Skeletal muscle cell (primary cell): ENCODE measurements around the gene TIMM22.

Source experiments
- DNase-seq: peaks from one replicate; pipeline ENCODE4 v3.0.0-alpha.2; 2010; ENCODE audit warnings: low read depth
- H3K4me3 ChIP-seq: 2 replicates; pipeline ENCODE4 v1.5.1; 2011; ENCODE audit warnings: low read depth, mild to moderate bottlenecking, control low read depth, low read length, moderate library complexity

TIMM22 gene

DNA sequence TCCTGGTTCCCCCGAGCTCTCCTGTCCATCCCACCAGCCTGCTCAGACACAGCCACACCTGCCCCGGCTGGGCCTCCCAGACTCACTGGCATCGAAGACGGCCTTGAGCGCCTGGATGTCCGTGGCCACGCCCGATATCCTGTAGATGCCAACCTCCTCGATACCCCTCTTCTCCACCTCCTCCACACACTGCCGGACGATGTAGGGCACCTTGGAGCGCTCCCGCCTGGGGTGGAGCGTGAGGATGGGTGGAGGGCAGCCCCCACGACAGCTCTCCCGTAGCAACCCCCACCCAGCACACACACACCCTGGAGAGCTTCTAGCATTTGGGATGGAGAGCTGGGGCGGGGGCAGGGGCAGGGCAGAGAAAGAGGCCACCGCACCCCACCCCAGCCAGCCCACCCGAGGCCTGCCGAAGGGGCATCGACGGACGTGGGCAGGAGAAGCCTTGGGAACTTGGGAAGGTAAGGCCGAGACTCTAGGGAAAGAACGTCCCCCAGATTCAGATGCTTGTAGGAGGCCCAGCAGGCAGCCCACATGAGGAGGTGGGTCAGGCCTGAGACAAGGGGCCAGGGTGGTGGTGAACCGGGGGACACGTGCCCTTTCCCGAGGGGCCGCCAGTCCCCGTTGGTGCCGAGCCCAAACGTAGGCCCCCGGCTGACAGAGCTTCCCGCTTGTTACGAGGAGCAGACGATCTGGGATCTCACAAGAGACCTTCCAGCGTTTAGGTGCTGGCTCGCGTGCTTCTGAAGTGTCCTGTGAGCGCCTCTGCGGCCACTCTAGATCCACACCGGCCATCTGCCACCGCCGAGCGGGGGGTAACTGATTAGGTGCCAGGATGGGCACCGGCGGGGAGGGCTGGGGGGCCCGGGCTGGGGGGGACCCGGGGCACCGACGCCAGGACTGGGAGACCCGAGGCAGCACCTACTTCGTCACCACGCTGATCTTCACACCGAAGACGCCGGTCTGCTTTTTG is 15.1 kb downstream of the TIMM22 start:
- no peak for DNase-seq
- no peak overlapping the region for H3K4me3 ChIP-seq

DNA sequence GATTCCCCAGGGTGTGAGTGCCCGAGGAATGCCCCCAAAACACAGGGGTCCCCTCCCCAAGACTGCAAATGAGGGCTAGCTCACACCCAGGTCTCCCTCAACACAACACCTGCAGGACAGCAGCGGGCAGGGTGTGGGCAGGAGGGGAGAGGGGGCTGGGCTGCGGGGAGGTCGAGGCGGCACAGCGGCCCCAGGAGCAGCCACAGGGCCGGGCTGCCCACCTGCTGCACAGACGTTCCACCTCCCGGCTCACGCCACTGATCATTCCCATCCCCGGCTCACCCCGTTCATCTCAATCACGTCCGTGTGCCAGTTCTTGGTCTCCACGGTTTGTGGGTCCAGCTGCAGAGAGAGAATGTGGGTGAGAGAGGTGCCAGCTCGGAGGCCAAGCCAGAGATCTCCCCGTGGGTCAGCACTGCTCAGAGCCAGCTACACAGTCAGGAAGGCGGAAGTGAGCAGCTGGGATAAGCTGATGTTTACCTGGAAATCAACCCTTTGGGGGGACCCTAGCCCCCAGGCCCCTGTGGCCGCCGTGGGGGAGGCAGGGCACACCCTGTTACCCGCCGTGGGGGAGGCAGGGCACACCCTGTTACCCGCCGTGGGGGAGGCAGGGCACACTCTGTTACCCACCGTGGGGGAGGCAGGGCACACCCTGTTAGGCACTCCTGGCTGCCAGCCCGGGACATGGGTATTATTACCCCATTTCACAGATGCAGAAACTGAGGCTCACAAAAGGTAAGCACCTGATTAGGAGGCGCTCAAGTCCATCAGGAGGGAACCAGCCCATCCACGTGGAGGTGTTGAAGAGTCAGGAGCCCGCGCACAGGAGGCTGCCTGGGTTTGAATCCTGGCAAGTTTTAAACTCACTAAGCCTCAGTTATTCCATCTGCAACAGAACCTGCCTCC is 16.1 kb downstream of the TIMM22 start:
- H3K4me3 ChIP-seq: no peak overlapping the region
- no peak for DNase-seq

DNA sequence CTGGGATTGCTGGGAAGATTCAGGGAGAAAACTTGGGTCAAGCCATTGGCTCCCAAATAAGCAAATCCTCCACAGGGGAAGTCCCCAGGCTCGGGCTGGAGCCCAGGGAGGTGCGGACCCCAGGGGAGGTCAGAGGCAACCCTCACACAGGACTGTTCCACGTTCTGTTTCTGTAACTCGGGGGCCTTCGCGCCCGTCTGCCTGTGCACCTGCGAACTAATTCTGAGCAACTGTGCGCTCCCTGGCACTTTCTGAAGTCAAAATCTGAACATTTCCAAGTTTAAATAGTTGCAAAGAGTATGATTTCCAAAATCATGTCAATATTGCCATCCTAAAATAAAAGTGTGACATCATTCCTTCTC is 16.8 kb downstream of the TIMM22 start:
- no peak overlapping the region for H3K4me3 ChIP-seq
- no peak for DNase-seq

DNA sequence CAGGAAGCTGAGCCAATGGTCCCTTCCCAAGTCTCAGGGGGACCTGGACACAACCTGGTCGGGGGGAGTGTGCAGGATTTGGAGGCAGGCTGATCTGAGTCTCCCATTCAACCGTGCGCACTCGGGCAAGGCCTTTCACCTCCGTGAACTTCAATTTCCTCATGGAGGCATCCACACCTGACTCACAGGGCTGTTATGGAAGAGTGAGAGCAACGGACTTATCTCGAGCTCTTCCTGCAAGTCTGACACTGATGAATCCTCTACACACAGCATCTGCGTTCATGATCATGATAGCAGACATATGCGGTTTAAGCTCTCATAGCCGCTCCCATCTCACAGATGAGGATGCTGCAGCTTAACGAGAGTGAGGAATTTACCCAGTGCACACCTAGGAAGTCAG is 21.6 kb downstream of the TIMM22 start:
- no peak overlapping the region for H3K4me3 ChIP-seq
- no peak for DNase-seq

DNA sequence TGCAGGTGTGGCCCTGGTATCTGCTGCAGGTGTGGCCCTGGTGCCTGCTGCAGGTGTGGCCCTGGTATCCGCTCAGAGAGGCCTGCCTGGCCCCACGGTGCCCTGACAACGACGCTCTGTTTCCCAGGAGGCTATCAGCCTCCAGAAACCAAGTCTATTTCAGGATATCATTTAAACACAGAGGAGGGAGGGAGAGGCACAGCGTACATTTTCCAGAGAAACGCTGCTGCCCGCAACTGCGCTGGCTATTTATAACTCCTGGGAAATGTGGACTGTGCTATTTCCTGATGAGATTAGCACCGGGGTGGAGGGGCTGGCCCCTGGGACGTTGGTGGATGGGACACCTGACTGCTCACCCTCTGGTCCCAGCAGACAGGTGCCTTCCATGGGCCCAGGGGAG is 22.5 kb downstream of the TIMM22 start:
- no peak for DNase-seq
- H3K4me3 ChIP-seq: no peak overlapping the region

DNA sequence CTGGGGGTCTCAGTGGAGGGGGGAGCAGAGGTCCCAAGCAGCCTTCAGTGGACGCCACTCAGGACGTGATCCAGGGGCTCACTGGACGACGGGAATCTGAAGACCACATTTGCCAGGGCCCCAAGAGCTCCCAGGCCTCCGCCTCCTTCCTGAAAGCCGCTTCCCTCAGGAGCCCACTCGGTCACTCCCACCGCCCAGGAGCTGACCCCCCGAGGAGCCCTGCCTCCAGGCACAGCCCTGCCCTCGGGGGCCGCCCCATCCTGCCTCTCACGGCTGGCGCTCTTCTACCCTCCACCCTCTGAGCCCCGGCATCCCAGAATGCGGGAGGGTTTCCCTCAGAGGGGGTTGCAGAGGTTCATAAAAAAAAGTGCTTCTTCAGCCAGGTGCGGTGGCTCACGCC is 24.2 kb downstream of the TIMM22 start:
- DNase-seq: no peak
- no peak overlapping the region for H3K4me3 ChIP-seq

DNA sequence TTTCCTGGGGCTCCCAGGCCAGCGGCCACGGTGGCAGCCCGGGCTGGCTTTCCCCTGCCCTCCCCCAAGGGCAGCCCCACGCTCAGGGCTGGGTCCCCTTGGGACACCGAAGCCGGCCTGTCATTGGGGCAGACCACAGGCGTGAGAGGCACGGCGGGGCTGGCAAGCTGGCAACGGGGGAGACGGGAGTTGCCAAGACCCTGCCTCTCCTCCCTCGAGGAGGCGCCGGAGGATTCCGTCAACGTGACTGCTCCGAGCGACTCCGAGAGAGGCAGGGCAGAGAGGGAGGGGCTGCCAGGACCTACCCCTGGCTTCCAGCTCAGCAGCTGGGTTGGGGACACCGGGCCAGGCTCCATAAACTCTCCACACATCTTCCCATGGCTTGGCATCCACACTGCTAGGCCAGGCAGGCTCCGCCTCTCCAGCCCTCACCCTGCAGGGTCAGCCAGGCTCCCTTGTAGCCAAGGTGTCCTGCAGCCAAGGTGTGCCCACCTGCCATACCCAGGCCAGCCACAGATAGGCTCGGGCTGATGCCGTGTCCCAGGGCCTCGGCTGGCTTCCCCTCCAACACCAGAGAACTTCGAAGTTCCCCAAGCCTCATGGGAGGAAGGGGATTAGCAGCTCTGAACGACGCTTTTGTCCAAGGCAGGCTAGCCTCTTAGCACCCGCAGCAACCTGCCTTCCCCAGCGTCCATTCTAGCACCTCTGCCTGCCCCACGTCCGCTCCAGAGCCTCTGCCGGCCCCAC is 25.5 kb downstream of the TIMM22 start:
- H3K4me3 ChIP-seq: no peak overlapping the region
- DNase-seq: no peak

DNA sequence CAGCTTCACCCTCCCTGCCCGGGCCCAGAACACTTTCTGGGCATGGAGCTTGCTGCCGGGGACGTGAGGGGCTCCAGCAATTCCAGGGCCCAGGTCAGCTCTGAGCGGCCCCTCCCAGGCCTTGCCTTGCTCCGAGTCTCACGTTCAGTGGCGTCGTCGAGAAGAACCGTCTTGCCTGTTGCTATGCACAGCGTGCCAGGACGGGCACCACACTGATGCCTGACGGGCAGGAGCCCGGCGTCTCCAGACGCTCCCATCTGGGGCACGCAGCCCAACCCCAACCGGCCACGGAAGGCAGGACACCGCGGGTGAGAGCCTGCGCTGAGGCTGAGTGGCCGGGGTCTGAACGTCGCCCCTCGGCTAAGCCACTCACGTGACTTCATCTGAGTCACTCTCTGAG is 27.1 kb downstream of the TIMM22 start:
- DNase-seq: no peak
- H3K4me3 ChIP-seq: no peak overlapping the region

DNA sequence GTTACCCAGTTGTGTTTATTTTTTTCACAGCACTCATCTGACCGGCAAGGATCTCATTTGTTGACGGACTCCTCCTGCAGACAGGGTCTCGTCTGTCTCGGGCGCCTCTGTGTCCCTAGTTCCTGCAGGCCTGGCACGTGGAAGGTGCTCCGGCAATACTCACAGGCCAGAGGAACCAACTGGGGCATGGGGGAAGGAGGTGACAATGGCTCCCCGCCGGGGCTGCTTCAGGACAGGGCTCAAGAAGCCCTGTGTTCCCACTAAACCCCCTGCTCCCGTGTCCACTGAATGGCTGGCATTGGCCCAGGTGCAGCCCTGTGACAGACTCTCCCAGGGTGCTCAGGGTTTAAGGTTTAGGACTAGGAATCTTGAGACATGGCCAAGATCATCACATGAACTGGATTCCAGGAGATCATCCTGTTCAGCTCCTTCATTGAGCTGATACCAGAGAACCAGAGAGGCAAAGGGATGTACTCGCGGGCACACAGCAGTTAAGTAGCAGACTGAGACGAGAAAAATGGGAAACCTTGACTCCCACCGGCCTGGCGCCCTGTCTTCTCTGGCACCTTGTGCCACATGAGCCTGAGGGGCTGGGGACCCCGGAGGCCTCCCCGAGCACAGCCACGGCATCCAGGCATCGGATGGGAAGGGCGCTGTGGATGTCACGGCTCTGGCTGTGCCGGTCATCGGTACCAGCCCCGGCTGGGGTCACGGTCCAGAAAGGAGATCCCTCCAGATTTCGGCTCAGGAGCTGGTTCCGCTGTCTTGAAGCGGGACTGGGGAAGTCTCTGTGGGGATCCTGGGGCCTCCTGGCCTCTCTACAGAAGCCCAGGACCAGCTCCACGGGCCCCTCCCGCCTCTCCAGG is 29.0 kb downstream of the TIMM22 start:
- DNase-seq: no peak
- H3K4me3 ChIP-seq: no peak overlapping the region

DNA sequence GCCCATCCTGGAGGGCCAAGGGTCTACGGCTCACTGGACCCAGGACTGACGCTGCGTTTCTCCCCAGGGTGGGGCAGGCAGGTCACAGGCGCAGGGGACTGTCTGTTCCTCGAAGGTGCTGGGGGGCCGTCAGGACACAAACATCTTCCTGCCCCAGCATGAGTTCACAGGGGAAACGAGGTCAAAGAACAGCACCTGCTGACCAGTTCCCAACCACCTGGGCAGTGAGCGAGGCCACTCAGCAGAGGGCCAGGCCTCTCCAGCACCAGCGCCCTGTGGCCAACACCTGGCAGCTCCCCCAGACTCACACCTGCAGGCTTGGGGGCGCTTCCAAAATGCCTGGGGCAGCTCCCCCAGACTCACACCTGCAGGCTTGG is 29.7 kb downstream of the TIMM22 start:
- no peak for DNase-seq
- H3K4me3 ChIP-seq: no peak overlapping the region

DNA sequence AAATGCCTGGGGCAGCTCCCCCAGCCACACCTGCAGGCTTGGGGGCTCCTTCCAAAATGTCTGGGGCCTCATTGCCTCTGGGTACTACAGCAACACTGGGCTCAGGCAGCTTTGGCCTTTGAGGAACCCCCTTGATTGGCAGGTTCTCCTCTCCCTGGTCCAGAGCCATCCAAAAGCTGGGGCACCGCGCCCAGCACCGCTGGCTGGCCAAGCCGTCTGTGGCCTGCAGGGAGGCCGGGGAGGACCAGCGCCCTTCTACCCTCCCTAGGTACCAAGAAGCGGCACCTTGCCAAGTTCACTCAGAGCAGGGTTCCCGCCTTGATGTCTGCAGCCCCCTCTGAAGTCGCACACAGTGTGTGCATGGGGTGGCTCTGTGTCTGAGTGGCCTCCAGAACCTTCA is 30.1 kb downstream of the TIMM22 start:
- no peak overlapping the region for H3K4me3 ChIP-seq
- DNase-seq: no peak

DNA sequence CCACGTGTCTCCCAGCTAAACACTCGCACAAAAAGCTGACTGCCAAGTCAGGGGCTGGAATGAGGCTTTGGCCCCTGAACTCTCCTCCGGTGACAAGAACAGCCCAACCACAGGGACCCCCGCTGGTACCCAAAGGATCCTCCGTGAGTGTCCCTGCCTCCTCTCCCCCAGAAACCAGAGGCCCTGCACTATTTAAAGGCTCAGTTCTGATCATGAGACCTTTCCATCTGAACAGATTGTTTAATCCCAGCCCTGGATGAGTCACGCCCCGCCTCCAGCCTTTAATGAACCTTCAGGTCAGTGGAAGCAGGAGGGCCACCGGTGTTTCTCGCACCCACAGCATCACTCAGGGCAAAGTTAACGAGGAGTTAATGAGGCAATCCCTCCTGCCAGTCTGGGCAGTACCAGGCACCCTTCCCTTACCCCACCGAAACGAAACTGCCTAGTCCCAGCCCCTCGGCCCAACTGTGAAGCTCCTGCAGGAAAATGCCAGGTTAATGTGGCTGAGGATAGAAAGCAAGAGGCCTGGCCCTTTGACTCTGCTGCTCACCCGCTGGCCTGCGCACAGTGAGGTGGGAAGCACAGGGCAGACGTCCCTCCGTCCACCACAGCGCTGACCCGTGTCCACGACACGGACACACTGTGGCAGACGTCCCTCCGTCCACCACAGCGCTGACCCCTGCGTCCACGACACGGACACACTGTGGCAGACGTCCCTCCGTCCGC is 32.4 kb downstream of the TIMM22 start:
- DNase-seq: no peak
- H3K4me3 ChIP-seq: no peak overlapping the region

DNA sequence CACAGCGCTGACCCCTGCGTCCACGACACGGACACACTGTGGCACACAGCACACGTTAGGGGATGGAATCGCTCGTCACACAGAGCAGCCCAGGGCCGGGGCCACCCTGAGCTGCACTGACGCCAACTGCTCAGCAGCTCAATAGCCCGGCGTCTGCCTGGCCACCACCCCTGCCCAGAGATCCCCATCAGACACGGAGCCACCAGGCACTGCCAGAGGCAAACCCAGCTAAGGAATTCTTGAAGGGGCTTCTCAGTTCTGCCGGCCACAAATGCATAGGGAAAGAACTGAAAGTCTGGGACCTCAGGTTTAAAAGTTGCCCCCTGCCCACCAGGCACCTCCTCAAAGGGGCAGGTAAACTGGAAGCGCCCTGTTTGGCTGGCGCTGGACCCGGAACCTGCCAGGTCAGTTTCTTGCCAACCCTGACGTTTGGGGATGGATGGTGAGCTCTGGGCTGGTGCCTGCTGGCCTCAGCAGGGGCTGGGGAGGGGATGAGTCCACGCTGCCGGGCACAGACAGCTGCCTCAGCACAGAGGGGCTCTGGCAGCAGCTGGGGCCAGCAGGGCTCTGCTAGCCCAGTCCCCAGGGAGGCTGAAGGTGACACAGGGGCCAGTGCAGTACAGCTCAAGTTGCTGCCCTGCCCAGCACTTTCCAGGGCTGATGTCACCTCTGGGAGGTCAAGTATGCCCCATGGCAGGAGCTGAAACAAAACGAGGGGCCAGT is 33.2 kb downstream of the TIMM22 start:
- no peak for DNase-seq
- H3K4me3 ChIP-seq: no peak overlapping the region

DNA sequence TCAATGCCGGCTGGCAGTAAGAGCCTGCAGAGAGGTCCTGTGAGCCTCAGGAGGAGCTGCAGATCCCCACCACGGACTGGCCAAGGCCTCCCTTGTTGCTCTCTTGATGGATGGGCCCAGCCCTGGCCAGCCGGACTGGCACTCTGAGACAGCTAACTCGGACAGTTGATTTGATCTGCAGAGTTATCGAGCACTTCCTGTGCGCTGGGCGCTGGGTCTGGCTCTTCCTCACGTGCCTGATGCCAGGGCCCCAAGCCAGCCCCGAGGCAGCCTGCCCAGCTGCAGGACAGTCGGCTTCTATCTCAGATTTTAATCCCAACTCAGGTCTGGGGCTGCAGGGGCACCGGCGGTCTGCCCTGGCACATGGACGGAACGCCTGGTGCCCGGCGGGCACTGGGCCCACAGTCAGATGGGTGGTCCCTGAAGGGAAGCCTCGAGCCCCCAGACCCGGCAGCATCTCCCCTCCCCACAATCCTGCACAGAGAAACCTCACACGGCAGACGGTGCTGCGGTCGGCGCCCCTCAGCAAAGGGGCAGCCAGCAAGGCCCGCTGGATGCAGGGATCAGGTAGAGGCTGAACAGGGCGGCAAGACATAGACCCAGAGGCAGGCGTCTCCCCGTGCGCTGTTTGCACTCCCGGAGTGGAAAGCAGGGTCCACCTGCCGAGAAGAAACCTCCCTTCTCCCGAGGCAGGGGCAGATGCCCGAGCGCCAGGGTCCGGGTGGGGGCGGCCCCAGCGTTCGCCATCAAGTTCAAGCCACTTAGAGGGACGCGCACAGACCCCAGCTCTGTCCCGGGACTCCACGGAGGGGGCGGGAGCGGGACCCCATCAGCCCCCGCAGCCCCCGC is 34.0 kb downstream of the TIMM22 start:
- H3K4me3 ChIP-seq: peak overlapping the region; percentile 10
- no peak for DNase-seq

DNA sequence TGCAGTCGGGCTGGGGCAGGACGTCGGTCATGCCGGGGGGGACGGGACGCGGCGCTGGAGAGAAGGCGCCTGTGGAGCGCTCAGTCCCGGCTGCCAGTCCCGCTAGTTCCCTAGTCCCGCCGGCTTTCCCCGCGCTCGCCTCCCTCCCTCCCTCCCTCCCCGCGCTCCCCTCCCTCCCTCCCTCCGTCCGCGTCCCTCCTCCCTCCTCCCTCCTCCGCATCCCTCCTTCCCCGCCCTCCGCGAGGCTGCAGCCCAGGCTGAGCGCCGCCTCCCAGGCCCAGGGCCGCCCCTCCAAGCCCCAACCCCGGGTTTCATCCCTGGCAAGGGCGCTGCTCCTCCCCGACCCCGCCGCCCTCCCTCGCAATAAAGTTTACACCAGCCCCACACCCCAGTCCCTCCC is 34.8 kb downstream of the TIMM22 start:
- peak overlapping the region; percentile 22 for H3K4me3 ChIP-seq
- no peak for DNase-seq

DNA sequence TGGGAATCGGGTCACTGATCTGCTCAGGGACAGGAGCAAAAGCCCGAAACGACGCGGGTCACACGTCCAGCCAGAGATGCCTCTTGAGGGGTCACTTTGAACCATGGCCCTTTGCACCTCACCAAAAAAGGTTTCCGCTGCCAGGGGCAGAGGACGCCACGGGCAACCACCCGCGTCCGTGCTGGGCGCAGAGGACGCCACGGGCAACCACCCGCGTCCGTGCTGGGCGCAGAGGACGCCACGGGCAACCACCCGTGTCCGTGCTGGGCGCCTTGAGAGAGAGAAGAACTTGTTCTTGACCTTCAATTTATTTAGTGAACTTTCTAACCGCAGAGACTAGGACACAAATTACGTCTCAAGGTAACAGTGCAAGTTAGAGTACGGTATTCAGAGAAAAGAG is 35.5 kb downstream of the TIMM22 start:
- no peak overlapping the region for H3K4me3 ChIP-seq

DNA sequence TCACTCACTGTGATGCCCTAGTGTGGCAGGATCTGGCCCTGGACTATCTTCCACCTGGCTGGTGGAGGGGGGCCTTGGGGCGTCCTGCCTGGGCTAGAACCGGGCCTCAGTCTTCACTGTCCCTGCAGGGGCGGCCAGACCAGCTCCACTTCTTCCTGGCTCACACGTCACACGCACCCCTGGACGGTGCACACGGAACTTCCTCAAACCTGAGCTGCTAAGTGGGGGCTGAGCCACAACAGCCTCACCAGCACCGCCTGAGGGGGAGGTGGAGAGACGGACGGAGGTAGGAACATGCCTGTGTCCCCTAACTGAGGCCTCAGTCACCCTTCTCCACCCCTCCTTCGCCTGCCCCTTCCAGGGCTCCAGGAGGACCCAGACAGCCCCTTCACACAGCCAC is 36.6 kb downstream of the TIMM22 start:
- H3K4me3 ChIP-seq: no peak overlapping the region
- DNase-seq: no peak

More for the DNA sequence above, 35.5 kb downstream of the TIMM22 start:
- DNase-seq: no peak
